ENCODE measurements around the gene LGALS12. TPM values are rescaled to one million over a fixed set of nuclear protein-coding genes. Genes with fewer than 3 reads are reported as not detected.

The LGALS12 gene
- total RNA-seq, 2 donors from 2014 or later, result 0.78 to 11.2 TPM

DNA sequence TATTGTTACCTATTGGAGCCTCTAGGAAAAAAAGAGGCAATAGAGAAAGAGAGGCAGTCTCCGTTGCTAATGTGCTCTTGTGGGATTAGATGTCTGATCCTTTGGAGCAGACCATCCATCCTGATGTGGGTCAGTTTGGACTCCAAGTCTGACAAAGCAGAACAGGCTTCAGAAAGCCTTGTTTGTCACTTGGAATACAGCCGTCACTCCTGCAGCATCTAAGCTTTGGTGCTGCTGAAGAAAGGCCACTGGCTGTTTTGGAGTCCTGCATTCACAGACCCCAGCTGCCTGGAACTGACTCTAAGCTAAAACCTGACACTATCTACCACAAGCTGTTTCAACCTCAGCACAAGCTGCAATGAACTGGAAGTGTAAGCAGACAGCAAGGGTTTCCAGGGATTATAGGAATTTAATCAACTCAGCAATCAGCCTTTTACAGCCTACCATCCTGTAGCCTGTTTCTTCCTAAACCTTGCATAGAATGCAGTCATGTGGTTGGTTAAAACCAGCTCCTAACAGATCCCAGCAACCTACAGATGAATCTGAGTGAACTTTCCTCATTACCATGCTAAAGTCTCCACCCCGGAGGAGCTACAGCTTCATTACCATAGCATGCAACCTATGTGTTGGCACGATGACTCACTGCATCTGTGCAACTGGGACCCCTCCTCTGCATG is 27.1 kb downstream of the LGALS12 start:
- DNase-seq (no peak), ATAC-seq (no peak)
- no peaks in the 10 kb centered on the region for H3K9me3 ChIP-seq
- no peaks in the 10 kb centered on the region for H3K36me3 ChIP-seq (replicated peaks in 1 of 2; ENCODE audit: insufficient read depth in 1 of 2, low read depth in 2 of 2)
- TF ChIP-seq, protein P1, sequence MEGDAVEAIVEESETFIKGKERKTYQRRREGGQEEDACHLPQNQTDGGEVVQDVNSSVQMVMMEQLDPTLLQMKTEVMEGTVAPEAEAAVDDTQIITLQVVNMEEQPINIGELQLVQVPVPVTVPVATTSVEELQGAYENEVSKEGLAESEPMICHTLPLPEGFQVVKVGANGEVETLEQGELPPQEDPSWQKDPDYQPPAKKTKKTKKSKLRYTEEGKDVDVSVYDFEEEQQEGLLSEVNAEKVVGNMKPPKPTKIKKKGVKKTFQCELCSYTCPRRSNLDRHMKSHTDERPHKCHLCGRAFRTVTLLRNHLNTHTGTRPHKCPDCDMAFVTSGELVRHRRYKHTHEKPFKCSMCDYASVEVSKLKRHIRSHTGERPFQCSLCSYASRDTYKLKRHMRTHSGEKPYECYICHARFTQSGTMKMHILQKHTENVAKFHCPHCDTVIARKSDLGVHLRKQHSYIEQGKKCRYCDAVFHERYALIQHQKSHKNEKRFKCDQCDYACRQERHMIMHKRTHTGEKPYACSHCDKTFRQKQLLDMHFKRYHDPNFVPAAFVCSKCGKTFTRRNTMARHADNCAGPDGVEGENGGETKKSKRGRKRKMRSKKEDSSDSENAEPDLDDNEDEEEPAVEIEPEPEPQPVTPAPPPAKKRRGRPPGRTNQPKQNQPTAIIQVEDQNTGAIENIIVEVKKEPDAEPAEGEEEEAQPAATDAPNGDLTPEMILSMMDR (IDR thresholded peaks at IDR 0.05), result no peak
- TF ChIP-seq POLR2A (IDR thresholded peaks at IDR 0.05), result no peak
- H3K4me3 ChIP-seq, result no peak overlapping the region
- H3K27me3 ChIP-seq, result no peaks in the 10 kb centered on the region
- intact Hi-C loops (cut with DNase I), result no loop called here
- H3K4me1 ChIP-seq, result peaks cover 18% of the 10 kb centered on the region
- WGBS, 2 donors, result 70 to 78% methylated on average over 3 to 4 of the region's 4 CpGs
- H3K27ac ChIP-seq, result no peak overlapping the region

DNA sequence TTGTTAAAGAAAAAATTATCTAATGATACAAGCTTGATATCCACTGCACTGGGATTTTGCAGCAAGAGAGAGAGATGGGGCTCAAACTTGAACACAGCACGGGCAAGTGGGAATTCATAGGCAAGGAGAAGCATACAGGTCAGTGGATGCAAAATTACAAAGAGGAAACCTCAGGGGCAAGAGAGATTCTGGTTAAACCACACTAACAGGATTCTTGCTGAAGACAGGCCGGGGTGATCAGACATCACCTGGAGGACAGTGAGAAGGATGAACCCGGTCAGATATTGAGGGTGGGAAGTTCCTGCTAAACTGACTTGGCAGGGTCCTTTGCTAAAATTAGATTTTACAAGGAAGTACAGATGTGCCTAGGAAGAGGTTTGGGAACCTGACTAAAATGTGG is 28.2 kb downstream of the LGALS12 start:
- H3K4me1 ChIP-seq, result peaks cover 25% of the 10 kb centered on the region
- no peak overlapping the region for H3K4me3 ChIP-seq
- intact Hi-C loops (cut with DNase I), result no loop called here
- no peaks in the 10 kb centered on the region for H3K9me3 ChIP-seq
- TF ChIP-seq, protein P1 (IDR thresholded peaks at IDR 0.05), result no peak
- TF ChIP-seq POLR2A (IDR thresholded peaks at IDR 0.05), result no peak
- ATAC-seq (no peak), DNase-seq (no peak)
- no peak overlapping the region for H3K27ac ChIP-seq
- no peaks in the 10 kb centered on the region for H3K36me3 ChIP-seq (replicated peaks in 1 of 2; ENCODE audit: insufficient read depth in 1 of 2, low read depth in 2 of 2)
- no peaks in the 10 kb centered on the region for H3K27me3 ChIP-seq
- WGBS, 2 donors, result 77 to 89% methylated on average over 3 of the region's 3 CpGs

DNA sequence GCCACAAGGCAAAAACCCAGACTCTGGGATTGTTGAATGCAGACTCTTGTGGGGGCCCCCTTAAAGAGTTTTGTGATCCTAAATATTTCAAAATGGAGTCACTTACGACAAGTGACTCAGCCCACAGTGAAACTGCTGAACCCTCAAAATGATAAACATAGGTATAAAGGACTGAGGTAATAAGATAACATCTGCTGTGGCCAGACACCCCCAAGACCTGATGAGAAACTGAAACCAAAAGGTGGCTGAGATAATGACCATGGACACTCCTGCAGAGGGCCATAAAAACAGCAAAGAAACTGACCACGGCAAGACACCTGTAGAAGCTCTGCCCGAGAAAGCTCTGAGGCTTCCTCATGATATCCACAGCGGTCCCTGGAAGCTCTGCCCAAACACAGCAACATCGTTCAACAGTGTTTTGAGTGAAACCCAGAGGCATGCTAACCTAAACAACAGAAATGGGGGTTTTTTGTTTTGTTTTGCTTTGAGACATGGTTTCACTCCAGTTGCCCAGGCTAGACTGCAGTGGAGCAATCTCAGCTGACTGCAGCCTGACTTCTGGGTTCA is 29.1 kb downstream of the LGALS12 start:
- ATAC-seq, result no peak
- Histone ChIP-seq H3K4me3 (no peak overlapping the region), H3K27ac (no peak overlapping the region), H3K9me3 (no peaks in the 10 kb centered on the region), H3K27me3 (no peaks in the 10 kb centered on the region), H3K36me3 (replicated peaks in 1 of 2; ENCODE audit: insufficient read depth in 1 of 2, low read depth in 2 of 2) (no peaks in the 10 kb centered on the region), H3K4me1 (peaks cover 25% of the 10 kb centered on the region)
- intact Hi-C loops (cut with DNase I), result no loop called here
- 85 to 94% methylated on average over 5 of the region's 5 CpGs for WGBS, 2 donors
- no peak for DNase-seq
- TF ChIP-seq, protein P1 (IDR thresholded peaks at IDR 0.05), result no peak
- no peak for TF ChIP-seq POLR2A (IDR thresholded peaks at IDR 0.05)

DNA sequence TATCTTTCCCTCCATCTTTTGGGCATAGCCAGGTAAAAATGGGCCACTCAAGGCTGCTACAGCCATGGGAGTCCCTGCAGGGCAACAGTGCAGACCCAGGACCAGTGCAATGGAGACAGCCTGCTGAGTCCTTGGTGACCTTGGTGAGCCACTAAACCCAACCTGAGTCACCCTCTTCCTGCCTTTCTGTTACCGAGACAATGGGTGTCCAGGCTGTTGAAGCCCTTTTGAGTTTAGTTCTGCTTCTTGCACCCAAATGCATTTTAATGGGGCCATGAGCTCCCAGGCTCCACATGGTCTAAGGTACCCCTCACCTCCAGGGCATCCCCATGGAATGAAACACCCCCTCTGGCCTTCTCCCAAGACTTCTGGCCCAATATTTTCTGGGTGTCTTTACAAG is 29.9 kb downstream of the LGALS12 start:
- Histone ChIP-seq H3K9me3 (no peaks in the 10 kb centered on the region), H3K27ac (no peak overlapping the region), H3K4me3 (no peak overlapping the region), H3K4me1 (peaks cover 25% of the 10 kb centered on the region), H3K27me3 (no peaks in the 10 kb centered on the region), H3K36me3 (replicated peaks in 1 of 2; ENCODE audit: insufficient read depth in 1 of 2, low read depth in 2 of 2) (no peaks in the 10 kb centered on the region)
- DNase-seq (no peak), ATAC-seq (no peak)
- 72 to 90% methylated on average over 1 of the region's 1 CpG for WGBS, 2 donors
- intact Hi-C loops (cut with DNase I), result no loop called here
- TF ChIP-seq, protein P1 (IDR thresholded peaks at IDR 0.05), result no peak
- TF ChIP-seq POLR2A (IDR thresholded peaks at IDR 0.05), result no peak
